Measurements from ENCODE around the gene WDR91.
"Not testable (repeated sequence)": the region's sequence is repeated elsewhere in the genome, so short reads cannot be mapped to it uniquely, and the experiment has no call there.

WDR91 gene

DNA sequence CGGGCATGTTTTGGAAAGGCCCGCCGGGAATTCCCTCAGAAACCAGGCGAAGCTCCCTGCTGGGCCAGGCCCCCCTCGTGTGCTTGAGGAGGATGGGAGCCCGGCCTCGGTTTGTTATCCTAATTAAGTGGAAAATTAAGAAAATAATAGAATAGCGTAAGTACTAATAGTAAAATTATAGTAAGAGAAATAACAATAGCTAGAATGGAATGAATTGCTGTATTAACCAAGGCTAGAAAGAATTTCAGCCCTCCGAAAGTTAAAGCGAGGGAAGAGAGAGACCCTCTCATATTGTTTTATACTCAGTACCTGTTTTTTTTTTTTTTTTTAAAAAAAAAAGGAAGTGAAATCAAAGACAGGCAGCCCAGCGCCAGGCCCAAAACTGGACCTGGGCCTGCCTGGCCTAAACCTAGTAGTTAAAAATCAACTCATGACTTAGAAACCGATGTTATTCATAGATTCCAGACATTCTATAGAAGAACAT is 40.3 kb downstream of the WDR91 start:
- H3K36me3 ChIP-seq (ENCODE audit: low read depth) = peaks cover 31% of the 10 kb centered on the region
- H3K27me3 ChIP-seq (ENCODE audit: insufficient read depth, poor library complexity, severe bottlenecking); DNase-seq (ENCODE audit: low spot score); ATAC-seq (ENCODE audit: low read depth); H3K9me3 ChIP-seq (ENCODE audit: severe bottlenecking): not testable (repeated sequence)
- H3K27ac ChIP-seq (ENCODE audit: poor library complexity, severe bottlenecking) = peak overlapping the region; percentile 93
- TF ChIP-seq, protein P1, sequence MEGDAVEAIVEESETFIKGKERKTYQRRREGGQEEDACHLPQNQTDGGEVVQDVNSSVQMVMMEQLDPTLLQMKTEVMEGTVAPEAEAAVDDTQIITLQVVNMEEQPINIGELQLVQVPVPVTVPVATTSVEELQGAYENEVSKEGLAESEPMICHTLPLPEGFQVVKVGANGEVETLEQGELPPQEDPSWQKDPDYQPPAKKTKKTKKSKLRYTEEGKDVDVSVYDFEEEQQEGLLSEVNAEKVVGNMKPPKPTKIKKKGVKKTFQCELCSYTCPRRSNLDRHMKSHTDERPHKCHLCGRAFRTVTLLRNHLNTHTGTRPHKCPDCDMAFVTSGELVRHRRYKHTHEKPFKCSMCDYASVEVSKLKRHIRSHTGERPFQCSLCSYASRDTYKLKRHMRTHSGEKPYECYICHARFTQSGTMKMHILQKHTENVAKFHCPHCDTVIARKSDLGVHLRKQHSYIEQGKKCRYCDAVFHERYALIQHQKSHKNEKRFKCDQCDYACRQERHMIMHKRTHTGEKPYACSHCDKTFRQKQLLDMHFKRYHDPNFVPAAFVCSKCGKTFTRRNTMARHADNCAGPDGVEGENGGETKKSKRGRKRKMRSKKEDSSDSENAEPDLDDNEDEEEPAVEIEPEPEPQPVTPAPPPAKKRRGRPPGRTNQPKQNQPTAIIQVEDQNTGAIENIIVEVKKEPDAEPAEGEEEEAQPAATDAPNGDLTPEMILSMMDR (IDR thresholded peaks at IDR 0.05; ENCODE audit: poor library complexity, severe bottlenecking) = peak; percentile 71
- H3K4me1 ChIP-seq (ENCODE audit: insufficient read depth, poor library complexity, severe bottlenecking) = peaks cover 13% of the 10 kb centered on the region
- H3K4me3 ChIP-seq (ENCODE audit: severe bottlenecking) = peak overlapping the region; percentile 77

DNA sequence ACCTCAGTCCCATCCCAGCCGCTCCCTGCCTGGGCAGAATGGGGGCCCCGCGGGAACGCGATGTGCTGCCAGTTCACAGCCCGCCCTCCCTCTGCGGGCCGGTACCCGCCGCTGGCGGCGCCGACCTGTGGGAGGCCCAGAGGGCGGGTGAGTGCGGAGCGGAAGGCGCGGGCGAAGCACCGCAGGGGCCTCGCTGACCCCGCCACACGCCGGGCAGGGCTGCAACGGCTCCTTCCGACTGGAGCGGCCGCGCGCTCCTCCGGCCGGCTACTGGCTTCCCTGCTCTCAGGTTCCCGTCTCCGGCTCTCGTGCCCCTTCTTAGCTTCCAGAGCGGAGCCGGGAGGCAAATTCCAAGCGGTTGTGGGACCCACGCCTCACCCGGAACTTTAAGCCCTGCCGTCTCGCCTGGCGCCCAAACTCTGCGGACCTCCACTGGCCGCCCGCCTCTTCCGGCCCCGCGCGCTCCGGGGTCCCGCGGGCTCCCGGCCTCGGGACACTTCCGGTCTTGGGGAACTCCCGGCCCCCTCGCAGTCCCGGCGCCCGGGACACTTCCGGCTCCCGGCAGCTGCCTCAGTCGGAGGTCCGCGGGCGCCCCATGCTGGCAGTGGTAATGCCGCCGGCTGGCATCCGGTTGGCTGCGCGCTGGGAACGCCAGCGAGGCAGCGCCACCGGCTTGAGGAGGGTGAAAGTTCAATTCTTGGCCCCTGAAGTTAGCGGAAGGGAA is 40.9 kb downstream of the WDR91 start, which contains the start of gene CYREN:
Gene CYREN, minus strand, starts transcription at position 434 of the 724 bp plus-strand sequence. CDS start 1,785 bp downstream, outside the sequence.
- Histone ChIP-seq H3K9me3 (ENCODE audit: severe bottlenecking) (no peaks in the 10 kb centered on the region), H3K27me3 (ENCODE audit: insufficient read depth, poor library complexity, severe bottlenecking) (no peaks in the 10 kb centered on the region), H3K4me3 (ENCODE audit: severe bottlenecking) (peak within 1 kb of the TSS; percentile 77), H3K27ac (ENCODE audit: poor library complexity, severe bottlenecking) (peak within 1 kb of the TSS; percentile 93), H3K36me3 (ENCODE audit: low read depth) (peaks cover 33% of the 10 kb centered on the region), H3K4me1 (ENCODE audit: insufficient read depth, poor library complexity, severe bottlenecking) (peaks cover 8% of the 10 kb centered on the region)
- TF ChIP-seq, protein P1 (IDR thresholded peaks at IDR 0.05; ENCODE audit: poor library complexity, severe bottlenecking) = peak; percentile 94
- DNase-seq (ENCODE audit: low spot score) (peak; percentile 94), ATAC-seq (ENCODE audit: low read depth) (peak; percentile 86)

DNA sequence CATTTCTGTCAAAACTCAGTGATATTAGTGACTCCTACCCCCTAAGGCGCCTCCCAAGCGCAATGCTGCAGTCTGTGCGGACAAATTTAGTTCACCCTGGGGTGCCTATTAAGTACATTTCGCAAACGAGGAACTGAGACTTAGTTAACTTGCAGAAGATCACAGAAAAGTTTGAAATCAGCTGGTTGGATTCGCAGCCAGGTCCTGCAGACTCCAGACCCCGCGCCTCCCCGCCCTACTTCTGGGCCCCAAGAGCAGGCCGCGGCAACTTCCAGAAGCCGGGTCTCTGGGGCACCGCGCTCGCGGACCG is 41.4 kb downstream of the WDR91 start:
- ATAC-seq (ENCODE audit: low read depth) = no peak; the same call in 2 of the 3 replicates
- peak overlapping the region; percentile 93 for H3K27ac ChIP-seq (ENCODE audit: poor library complexity, severe bottlenecking)

DNA sequence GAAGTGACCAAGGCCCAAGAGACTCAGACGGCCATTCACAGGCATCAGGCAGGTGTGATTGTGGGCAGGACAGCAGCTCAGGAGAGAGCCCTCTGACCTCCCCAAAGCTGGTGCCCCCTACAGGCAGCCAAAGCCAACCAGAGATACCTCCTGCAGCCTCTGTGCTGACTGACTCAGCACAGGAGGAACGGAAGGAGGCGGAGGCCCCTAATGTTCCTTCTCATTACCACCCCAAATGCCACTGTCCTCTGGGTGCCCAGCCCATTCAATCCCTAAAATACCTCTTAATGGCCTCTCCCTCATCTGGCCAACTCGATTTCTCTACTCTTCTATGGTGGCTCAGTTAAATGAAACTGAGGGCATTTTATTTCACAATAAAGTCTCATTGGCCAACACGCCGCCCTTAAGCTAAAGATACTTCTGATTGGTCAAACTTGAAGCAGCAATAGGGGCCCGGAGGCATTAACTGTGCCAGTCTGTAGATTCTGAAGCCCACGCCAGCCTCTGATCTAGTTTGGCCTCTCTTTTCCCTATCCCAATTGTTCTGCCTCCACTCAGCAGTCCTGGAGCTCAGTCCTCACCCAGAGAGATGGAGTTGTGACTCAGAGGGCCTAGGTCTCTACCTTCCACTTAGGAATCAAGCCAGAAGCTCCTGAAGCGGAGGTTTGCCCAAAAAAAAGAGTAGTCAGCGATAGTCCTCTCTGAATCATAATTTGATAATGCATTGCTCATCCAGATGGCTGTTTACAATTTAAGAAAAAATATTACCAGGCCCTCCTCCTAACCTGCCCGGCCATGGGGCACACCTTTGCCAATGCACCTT is 42.0 kb downstream of the WDR91 start:
- peak overlapping the region; percentile 77 for H3K4me3 ChIP-seq (ENCODE audit: severe bottlenecking)
- ATAC-seq (ENCODE audit: low read depth) (peak; percentile 37), DNase-seq (ENCODE audit: low spot score) (no peak)
- peaks cover 31% of the 10 kb centered on the region for H3K36me3 ChIP-seq (ENCODE audit: low read depth)
- H3K27ac ChIP-seq (ENCODE audit: poor library complexity, severe bottlenecking) = peak overlapping the region; percentile 93
- H3K9me3 ChIP-seq (ENCODE audit: severe bottlenecking) = no peaks in the 10 kb centered on the region
- TF ChIP-seq, protein P1 (IDR thresholded peaks at IDR 0.05; ENCODE audit: poor library complexity, severe bottlenecking) = peak; percentile 52
- H3K27me3 ChIP-seq (ENCODE audit: insufficient read depth, poor library complexity, severe bottlenecking) = no peaks in the 10 kb centered on the region
- H3K4me1 ChIP-seq (ENCODE audit: insufficient read depth, poor library complexity, severe bottlenecking) = peaks cover 8% of the 10 kb centered on the region

More for the DNA sequence above, 41.4 kb downstream of the WDR91 start:
- Histone ChIP-seq H3K9me3 (ENCODE audit: severe bottlenecking) (no peaks in the 10 kb centered on the region), H3K27me3 (ENCODE audit: insufficient read depth, poor library complexity, severe bottlenecking) (no peaks in the 10 kb centered on the region), H3K4me3 (ENCODE audit: severe bottlenecking) (peak overlapping the region; percentile 77), H3K36me3 (ENCODE audit: low read depth) (peaks cover 31% of the 10 kb centered on the region), H3K4me1 (ENCODE audit: insufficient read depth, poor library complexity, severe bottlenecking) (peaks cover 8% of the 10 kb centered on the region)
- TF ChIP-seq, protein P1 (IDR thresholded peaks at IDR 0.05; ENCODE audit: poor library complexity, severe bottlenecking) = no peak
- DNase-seq (ENCODE audit: low spot score) = no peak

Measured in RWPE2 (cell line).